ENCODE results near the gene JHY.
A peak's percentile ranks its signal among the peaks of the same experiment; 100 is the strongest.
"Not testable (repeated sequence)": the region's sequence is repeated elsewhere in the genome, so short reads cannot be mapped to it uniquely, and the experiment has no call there.

Gene JHY

DNA sequence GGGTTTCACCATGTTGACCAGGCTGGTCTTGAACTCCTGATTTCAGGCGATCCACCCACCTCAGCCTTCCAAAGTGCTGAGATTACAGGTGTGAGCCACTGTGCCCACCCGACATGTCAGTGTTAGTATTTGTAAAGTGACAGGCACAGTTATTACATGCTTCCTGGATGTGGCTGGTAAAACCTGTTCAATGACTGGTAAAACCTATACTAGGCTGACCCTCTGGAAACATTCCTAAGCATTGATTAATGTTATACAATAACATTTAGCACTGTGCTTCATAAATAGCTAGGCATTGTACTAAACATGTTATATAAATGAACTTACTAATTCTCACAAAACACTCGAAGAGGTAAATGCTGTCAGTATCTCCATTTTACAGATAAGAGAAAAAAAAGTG lies 20.9 kb upstream of the JHY start:
- no peak overlapping the region for H3K27ac Mint-ChIP-seq
- peaks cover 46% of the 10 kb centered on the region for H3K36me3 Mint-ChIP-seq (ENCODE audit: low read depth)
- peaks cover 4% of the 10 kb centered on the region for H3K27me3 Mint-ChIP-seq
- no peak for DNase-seq
- H3K4me1 Mint-ChIP-seq (ENCODE audit: low read depth), result peaks cover 23% of the 10 kb centered on the region
- no peaks in the 10 kb centered on the region for H3K9me3 Mint-ChIP-seq
- H3K4me3 Mint-ChIP-seq, result no peak overlapping the region

DNA sequence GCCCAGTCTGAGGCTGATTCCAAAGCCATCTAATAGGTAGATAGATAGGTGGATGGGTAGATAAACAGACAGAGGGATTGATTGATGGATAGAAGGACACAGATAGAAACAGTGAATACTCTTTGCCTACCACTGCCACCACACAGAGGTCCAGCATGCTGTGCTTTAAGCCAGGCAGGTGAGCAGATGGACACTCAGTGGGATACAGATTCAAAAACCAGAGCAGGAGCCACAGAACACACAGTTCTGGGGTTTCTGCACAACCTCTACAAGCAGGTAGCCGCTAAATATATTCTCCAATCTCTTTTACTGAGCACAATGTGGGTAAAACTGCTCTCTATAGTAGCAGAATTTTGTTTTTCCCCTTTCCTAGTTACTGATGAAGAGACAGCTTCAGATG lies 20.5 kb upstream of the JHY start:
- DNase-seq, result no peak
- no peaks in the 10 kb centered on the region for H3K9me3 Mint-ChIP-seq
- H3K36me3 Mint-ChIP-seq (ENCODE audit: low read depth), result peaks cover 48% of the 10 kb centered on the region
- H3K4me1 Mint-ChIP-seq (ENCODE audit: low read depth), result peaks cover 19% of the 10 kb centered on the region
- H3K4me3 Mint-ChIP-seq, result no peak overlapping the region
- H3K27ac Mint-ChIP-seq, result no peak overlapping the region
- peaks cover 4% of the 10 kb centered on the region for H3K27me3 Mint-ChIP-seq

DNA sequence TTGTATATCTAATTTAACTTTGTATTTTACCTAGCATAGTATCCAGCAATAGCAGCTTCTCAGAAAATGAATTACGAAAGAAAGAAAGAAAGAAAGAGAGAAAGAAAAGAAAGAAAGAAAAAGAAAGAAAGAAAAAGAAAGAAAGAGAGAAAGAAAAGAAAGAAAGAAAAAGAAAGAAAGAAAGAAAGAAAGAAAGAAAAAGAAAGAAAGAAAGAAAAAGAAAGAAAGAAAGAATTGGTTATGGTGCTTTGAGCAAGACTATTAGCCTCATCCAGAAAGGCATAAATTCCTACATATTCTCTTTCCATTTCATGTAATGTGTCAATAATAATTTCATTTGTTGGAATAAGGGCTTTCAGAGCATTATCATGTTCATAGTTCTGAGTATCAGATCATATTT lies 19.4 kb upstream of the JHY start:
- not testable (repeated sequence) for DNase-seq, H3K4me3 Mint-ChIP-seq, H3K9me3 Mint-ChIP-seq, H3K27me3 Mint-ChIP-seq, H3K27ac Mint-ChIP-seq
- H3K4me1 Mint-ChIP-seq (ENCODE audit: low read depth), result peaks cover 13% of the 10 kb centered on the region
- H3K36me3 Mint-ChIP-seq (ENCODE audit: low read depth), result peaks cover 50% of the 10 kb centered on the region

DNA sequence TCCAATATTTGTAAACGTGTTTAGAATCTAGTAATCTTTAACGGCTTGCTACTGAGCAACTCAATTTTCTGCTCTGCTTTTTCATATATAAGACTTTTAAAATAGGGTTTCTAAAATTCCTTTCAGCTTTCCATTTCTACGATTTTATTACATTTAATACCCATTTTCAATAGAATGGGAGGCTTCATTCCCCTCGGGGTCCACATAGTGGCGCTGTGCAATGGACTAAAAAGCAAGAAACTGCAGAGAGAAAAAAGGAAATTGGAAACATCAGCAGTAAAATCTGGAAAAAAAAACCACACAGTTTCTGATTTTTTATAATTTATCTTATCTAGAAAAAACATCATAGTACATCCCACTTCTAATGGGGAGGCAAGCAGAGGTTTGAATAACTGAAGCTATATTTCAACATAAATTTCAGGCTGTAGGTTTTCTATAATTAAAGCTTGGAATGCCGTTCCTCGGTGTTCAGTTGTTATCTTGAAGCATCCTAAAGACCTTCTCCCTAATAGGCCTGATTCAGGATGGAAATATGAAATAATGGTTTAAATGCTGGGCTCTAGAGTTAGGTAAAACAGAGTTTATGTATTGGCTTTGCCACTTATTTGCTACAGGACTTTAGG lies 18.7 kb upstream of the JHY start:
- H3K27ac Mint-ChIP-seq, result no peak overlapping the region
- peaks cover 10% of the 10 kb centered on the region for H3K4me1 Mint-ChIP-seq (ENCODE audit: low read depth)
- peaks cover 49% of the 10 kb centered on the region for H3K36me3 Mint-ChIP-seq (ENCODE audit: low read depth)
- peak; percentile 55 for DNase-seq
- H3K9me3 Mint-ChIP-seq, result no peaks in the 10 kb centered on the region
- H3K4me3 Mint-ChIP-seq, result no peak overlapping the region
- no peaks in the 10 kb centered on the region for H3K27me3 Mint-ChIP-seq

DNA sequence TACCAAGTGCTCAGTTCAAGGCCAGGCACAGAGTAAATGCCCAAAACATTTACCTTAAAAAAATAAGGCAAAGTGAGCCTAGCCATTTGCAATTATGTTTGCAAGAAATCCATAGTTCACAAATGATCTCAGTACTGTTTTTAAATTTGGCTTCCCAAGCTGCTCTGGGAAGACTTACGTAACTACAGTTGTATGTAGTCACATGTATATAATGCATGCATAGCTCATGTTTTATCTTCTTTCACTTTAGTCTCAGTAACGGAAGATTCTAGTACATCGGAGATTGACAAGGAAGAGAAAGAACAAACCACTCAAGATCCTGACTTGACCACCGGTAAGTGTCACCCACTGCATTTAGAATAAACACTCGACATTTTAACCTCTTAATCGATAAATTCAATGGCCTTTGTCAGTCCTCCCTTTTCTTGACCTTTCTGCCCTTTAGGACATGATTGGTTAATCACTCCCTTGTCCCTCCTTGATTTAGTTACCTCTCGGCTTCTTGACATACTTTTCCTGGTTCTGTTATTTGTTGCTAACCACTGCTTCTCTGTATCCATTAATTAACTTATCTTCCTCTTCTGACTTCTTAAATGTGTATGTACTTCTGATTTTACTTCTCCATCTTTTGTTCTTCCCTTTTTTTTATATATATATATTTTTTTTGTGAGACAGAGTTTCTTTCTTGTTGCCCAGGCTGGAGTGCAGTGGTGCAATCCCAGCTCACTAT lies 18.0 kb upstream of the JHY start:
- H3K9me3 Mint-ChIP-seq, result no peaks in the 10 kb centered on the region
- H3K36me3 Mint-ChIP-seq (ENCODE audit: low read depth), result peaks cover 54% of the 10 kb centered on the region
- H3K4me3 Mint-ChIP-seq, result no peak overlapping the region
- no peak overlapping the region for H3K27ac Mint-ChIP-seq
- no peaks in the 10 kb centered on the region for H3K27me3 Mint-ChIP-seq
- no peak for DNase-seq
- H3K4me1 Mint-ChIP-seq (ENCODE audit: low read depth), result peaks cover 12% of the 10 kb centered on the region

DNA sequence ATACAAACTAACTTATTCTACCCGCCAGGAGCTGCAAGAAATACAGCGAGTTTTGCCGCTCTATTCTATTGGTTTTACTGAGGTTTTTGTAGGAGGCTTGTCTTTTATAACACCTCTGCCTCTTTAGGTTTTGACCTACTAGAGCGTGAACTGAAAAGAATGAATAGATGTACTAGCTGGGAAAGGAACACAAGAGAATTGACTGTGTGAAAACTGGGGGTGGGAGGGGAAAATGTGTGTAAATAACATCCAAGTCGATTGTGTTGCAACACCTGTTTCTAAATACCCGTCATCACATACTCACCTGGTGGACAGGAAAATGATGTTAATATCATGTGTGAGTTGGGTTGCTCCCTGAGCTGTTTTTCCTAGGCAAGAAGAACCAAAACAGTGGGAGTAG lies 12.9 kb upstream of the JHY start:
- Mint-ChIP-seq H3K27ac (no peak overlapping the region), H3K27me3 (no peaks in the 10 kb centered on the region), H3K4me1 (ENCODE audit: low read depth) (peaks cover 8% of the 10 kb centered on the region), H3K9me3 (no peaks in the 10 kb centered on the region), H3K36me3 (ENCODE audit: low read depth) (peaks cover 53% of the 10 kb centered on the region), H3K4me3 (no peak overlapping the region)
- DNase-seq, result no peak

DNA sequence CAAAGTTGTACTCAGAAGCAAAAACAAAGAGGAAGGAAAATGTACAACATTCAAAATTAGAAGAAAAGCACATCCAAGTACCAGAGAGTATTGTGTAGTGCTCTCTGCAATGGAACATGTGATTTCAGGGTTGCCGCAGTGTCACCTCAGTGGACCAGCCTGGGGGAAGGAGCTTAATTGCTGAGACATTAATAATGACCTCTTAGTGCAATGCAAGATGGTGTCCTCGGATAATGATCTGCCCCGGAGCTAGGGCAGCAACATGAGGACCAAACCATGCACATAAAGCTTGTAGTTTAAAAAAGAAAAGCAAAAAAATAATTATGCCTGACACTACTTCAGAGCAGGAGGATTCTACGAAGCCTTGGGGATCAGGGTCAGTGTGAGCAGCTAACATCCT lies 11.3 kb upstream of the JHY start:
- no peak for DNase-seq
- H3K27me3 Mint-ChIP-seq, result no peaks in the 10 kb centered on the region
- H3K4me3 Mint-ChIP-seq, result no peak overlapping the region
- H3K27ac Mint-ChIP-seq, result no peak overlapping the region
- H3K36me3 Mint-ChIP-seq (ENCODE audit: low read depth), result peaks cover 42% of the 10 kb centered on the region
- no peaks in the 10 kb centered on the region for H3K9me3 Mint-ChIP-seq
- peaks cover 8% of the 10 kb centered on the region for H3K4me1 Mint-ChIP-seq (ENCODE audit: low read depth)

DNA sequence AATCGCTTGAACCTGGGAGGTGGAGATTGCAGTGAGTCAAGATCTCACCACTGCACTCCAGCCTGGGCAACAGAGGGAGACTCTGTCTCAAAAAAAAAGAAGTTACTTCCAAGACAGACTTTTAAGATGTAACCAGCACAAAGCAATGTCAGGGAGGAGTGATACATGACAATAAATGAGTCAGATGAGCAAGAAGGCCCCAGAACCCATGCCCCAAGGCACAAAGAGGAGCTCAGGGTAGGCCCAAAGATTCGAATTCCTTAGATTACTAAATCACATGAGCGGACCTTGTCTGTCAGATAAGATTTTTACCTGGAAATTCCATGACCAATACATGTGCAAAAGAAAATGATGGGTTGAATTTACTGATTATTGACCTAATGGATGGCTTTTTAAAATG lies 10.5 kb upstream of the JHY start:
- no peak for DNase-seq
- Mint-ChIP-seq H3K4me3 (no peak overlapping the region), H3K9me3 (no peaks in the 10 kb centered on the region), H3K36me3 (ENCODE audit: low read depth) (peaks cover 39% of the 10 kb centered on the region), H3K4me1 (ENCODE audit: low read depth) (peaks cover 8% of the 10 kb centered on the region), H3K27me3 (no peaks in the 10 kb centered on the region), H3K27ac (no peak overlapping the region)

DNA sequence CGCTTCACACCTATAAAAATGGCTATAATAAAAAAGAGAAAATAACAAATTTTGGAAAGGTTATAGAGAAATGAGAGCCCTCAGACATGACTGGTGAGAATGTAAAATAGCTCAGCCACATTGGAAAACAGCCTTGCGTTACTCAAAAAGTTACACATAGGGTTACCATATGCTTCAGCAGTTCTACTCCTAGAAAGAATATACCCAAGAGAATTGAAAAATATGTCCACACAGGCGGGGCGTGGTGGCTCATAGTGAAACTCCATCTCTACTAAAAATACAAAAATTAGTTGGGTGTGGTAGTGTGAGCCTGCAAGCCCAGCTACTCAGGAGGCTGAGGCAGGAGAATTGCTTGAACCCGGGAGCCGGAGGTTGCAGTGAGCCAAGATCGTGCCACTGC lies 7.6 kb upstream of the JHY start:
- H3K27me3 Mint-ChIP-seq, result no peaks in the 10 kb centered on the region
- H3K4me1 Mint-ChIP-seq (ENCODE audit: low read depth), result peaks cover 8% of the 10 kb centered on the region
- peaks cover 16% of the 10 kb centered on the region for H3K36me3 Mint-ChIP-seq (ENCODE audit: low read depth)
- H3K9me3 Mint-ChIP-seq, result no peaks in the 10 kb centered on the region
- DNase-seq, result no peak
- H3K27ac Mint-ChIP-seq, result no peak overlapping the region
- no peak overlapping the region for H3K4me3 Mint-ChIP-seq

DNA sequence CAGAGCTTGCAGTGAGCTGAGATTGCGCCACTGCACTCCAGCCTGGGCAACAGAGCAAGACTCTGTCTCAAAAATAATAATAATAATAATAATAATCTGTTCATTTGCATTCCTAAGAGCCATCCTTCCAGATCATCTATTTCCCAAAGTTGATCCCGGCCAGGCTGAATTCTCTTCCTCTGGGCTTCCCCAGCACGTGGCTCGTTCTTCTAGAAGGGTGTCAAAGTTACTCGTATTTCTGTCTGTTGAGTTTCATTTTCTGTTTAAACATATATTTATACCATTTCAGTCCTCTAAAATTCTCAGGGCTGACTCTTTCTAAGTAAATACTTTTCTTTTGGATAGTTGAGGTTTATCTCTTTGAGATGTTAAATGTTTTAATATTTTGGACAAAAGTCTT lies 4.8 kb upstream of the JHY start:
- H3K36me3 Mint-ChIP-seq (ENCODE audit: low read depth), result no peaks in the 10 kb centered on the region
- peaks cover 23% of the 10 kb centered on the region for H3K4me1 Mint-ChIP-seq (ENCODE audit: low read depth)
- H3K27me3 Mint-ChIP-seq, result peaks cover 4% of the 10 kb centered on the region
- no peak overlapping the region for H3K4me3 Mint-ChIP-seq
- DNase-seq, result no peak
- no peaks in the 10 kb centered on the region for H3K9me3 Mint-ChIP-seq
- no peak overlapping the region for H3K27ac Mint-ChIP-seq

DNA sequence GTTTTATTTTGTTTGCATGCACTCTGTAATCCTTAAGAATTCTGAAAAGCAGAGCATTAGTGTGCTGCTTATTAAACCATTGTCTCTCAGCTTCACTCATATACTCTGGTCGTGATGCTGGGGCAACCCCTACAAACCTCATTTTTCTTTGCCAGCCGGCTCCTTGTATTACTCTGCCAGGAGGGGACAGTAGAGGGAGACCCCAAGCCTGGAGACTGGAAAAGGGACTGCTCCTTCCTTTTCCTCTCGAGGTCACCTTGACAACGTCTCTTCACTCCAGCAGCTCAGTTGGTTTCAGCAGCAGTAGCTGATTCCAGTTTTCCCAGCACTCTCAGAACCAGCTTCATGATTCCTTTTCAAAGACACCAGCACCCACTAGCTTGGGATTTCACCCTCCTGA lies 2.8 kb upstream of the JHY start:
- Mint-ChIP-seq H3K27me3 (peaks cover 4% of the 10 kb centered on the region), H3K27ac (no peak overlapping the region), H3K4me3 (no peak overlapping the region), H3K9me3 (no peaks in the 10 kb centered on the region), H3K36me3 (ENCODE audit: low read depth) (no peaks in the 10 kb centered on the region), H3K4me1 (ENCODE audit: low read depth) (peaks cover 31% of the 10 kb centered on the region)
- no peak for DNase-seq

DNA sequence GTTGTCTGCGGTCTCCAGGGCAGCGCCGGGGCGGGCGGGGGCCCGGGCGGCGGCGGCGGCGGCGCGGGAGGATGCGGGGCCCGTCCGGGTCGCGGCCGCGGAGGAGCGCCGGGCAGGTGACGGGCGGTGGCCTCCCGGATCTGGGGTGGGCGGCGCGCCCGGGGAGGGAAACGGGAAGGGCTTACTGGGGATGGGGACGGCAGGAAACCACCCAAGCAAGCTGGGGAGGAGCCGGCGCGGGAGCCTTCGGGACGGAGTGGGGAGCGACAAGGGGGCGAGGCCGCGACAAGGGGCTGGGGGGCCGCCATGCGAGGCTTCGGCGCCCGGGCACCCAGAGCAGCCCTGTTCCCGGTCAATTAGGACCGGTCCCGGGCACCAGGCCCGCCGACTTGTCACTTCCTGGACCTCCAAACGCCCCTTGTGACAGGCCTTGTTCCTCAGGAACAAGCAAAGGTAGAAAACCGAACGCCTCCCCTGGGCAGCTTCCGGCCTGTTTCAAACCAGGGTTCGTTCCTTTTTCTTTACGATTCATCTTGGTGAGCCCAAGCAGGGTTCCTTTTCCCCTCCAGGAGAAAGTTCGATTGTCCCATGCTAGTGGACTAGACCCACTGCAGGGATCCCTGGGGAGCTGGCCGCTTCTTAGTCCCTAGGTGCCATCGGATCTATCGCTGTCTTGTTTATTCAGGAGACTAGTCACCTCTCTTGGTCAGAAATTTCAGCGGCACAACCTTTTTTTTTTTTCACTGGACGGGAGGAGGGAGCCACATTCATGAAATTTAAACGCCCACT lies 492 bp downstream of the JHY start:
- peaks cover 4% of the 10 kb centered on the region for H3K27me3 Mint-ChIP-seq
- H3K9me3 Mint-ChIP-seq, result no peaks in the 10 kb centered on the region
- peak; percentile 70 for DNase-seq
- peaks cover 35% of the 10 kb centered on the region for H3K4me1 Mint-ChIP-seq (ENCODE audit: low read depth)
- H3K27ac Mint-ChIP-seq, result peak overlapping the region; percentile 77
- peaks cover 5% of the 10 kb centered on the region for H3K36me3 Mint-ChIP-seq (ENCODE audit: low read depth)
- peak overlapping the region; percentile 79 for H3K4me3 Mint-ChIP-seq

DNA sequence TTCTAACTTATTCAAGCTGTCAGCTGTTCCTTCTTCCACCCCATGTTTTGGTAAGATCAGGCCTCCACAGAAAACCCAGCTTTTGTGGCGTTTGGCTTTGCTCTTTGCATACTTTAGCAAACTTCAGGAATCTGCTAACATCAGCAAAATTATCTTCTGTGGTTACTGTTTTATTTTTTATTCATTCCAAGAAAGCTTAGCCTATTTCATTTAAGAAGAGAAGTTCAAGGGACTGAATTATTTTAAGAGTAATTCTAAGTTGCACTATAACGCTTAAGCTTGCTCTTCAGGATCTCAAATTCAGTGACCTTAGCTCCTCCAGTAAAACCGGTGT lies 1.1 kb downstream of the JHY start:
- Mint-ChIP-seq H3K27me3 (peaks cover 4% of the 10 kb centered on the region), H3K4me1 (ENCODE audit: low read depth) (peaks cover 34% of the 10 kb centered on the region), H3K4me3 (peak overlapping the region; percentile 79), H3K27ac (peak overlapping the region; percentile 77), H3K36me3 (ENCODE audit: low read depth) (peaks cover 5% of the 10 kb centered on the region), H3K9me3 (no peaks in the 10 kb centered on the region)
- no peak for DNase-seq

DNA sequence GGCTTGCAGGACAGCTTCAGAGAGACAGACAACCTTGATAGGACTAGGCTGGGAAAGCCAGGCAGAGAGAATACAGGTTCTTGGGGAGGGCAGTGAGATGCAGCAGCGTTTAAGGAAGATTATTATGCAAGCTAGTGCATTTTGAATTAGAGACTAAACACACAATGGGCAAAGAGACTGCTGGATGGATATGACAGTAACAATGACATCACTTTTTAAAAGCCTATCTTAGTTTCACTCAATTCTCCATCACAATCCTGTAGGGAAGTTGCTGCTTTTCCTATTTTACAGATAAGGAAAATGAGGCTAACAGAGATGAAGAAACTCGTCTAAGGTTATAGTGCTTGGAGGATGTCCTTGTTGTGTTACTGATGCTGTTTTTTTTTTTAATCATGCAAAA lies 5.6 kb downstream of the JHY start:
- H3K4me1 Mint-ChIP-seq (ENCODE audit: low read depth), result peaks cover 14% of the 10 kb centered on the region
- no peak overlapping the region for H3K4me3 Mint-ChIP-seq
- no peaks in the 10 kb centered on the region for H3K27me3 Mint-ChIP-seq
- H3K27ac Mint-ChIP-seq, result no peak overlapping the region
- peaks cover 5% of the 10 kb centered on the region for H3K36me3 Mint-ChIP-seq (ENCODE audit: low read depth)
- no peak for DNase-seq
- no peaks in the 10 kb centered on the region for H3K9me3 Mint-ChIP-seq

DNA sequence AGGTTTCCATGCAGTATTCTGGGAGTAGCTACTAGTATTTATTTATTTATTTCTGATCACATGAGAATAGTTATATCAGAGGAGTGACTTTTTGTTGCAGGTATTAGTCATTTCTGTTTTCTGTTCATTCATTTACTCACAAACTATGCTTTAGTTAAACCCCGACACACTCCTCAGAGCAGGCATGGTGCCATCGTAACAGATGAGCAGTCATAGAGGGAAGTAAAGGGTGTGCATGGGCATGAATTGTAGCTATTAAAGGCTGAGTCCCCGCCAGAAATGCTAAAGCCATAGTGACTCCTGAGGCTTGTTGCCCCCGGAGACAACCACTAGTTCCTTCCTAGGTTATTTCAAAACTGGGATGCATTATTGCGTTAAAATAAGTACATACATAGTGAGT lies 10.6 kb downstream of the JHY start:
- peaks cover 2% of the 10 kb centered on the region for H3K4me1 Mint-ChIP-seq (ENCODE audit: low read depth)
- H3K9me3 Mint-ChIP-seq, result no peaks in the 10 kb centered on the region
- no peak overlapping the region for H3K27ac Mint-ChIP-seq
- DNase-seq, result no peak
- no peak overlapping the region for H3K4me3 Mint-ChIP-seq
- no peaks in the 10 kb centered on the region for H3K36me3 Mint-ChIP-seq (ENCODE audit: low read depth)
- H3K27me3 Mint-ChIP-seq, result no peaks in the 10 kb centered on the region
